ENCODE measurements around the gene C10orf90. TPM values are rescaled to one million over a fixed set of nuclear protein-coding genes. Genes with fewer than 3 reads are reported as not detected.

The C10orf90 gene
- total RNA-seq, 2 experiments from 2014 or later, result not detected

GRCh38 chr10:126712681-126713080, 42.2 kb upstream of the C10orf90 start:
- ATAC-seq (ENCODE audit: poor library complexity) (no peak), DNase-seq (no peak)
- no peaks in the 10 kb centered on the region for H3K27me3 ChIP-seq (ENCODE audit: control insufficient read depth in 1 of 2, insufficient read depth in 2 of 2, low read length in 2 of 2)
- H3K36me3 ChIP-seq (ENCODE audit: insufficient read depth, low read length), result no peaks in the 10 kb centered on the region
- no peak for TF ChIP-seq CTCF (IDR thresholded peaks at IDR 0.05)
- no peak overlapping the region for H3K4me3 ChIP-seq (ENCODE audit: low read length)
- H3K27me3 Mint-ChIP-seq, result no peaks in the 10 kb centered on the region
- H3K36me3 Mint-ChIP-seq (ENCODE audit: low read depth), result no peaks in the 10 kb centered on the region
- no peak overlapping the region for H3K4me3 Mint-ChIP-seq
- no peak overlapping the region for H3K27ac Mint-ChIP-seq
- no peak overlapping the region for H3K27ac ChIP-seq (ENCODE audit: low read depth in 1 of 2, low read length in 2 of 2)
- ChIA-PET CTCF (no interaction called here), POLR2A (no interaction called here)
- intact Hi-C loops (cut with DNase I, micrococcal nuclease), result loop anchor here in 1 of 2 experiments (10.0 kb wide), 1 partner anchor 58 kb away; no protein-coding TSS in a partner anchor
- no peaks in the 10 kb centered on the region for H3K4me1 ChIP-seq (ENCODE audit: insufficient read depth, low read length)
- H3K9me3 Mint-ChIP-seq, result peaks cover 4% of the 10 kb centered on the region
- H3K9me3 ChIP-seq (ENCODE audit: control insufficient read depth in 1 of 2, insufficient read depth in 1 of 2, low read length in 2 of 2), result peaks cover 0 to 4% of the 10 kb centered on the region in 2 experiments
- H3K4me1 Mint-ChIP-seq (ENCODE audit: low read depth), result no peaks in the 10 kb centered on the region

GRCh38 chr10:126705951-126706565, 35.6 kb upstream of the C10orf90 start:
- CTCF ChIA-PET, result no interaction called here
- Histone ChIP-seq H3K36me3 (ENCODE audit: insufficient read depth, low read length) (no peaks in the 10 kb centered on the region), H3K27me3 (ENCODE audit: control insufficient read depth in 1 of 2, insufficient read depth in 2 of 2, low read length in 2 of 2) (no peaks in the 10 kb centered on the region), H3K27ac (ENCODE audit: low read depth in 1 of 2, low read length in 2 of 2) (no peak overlapping the region), H3K4me3 (ENCODE audit: low read length) (no peak overlapping the region), H3K9me3 (ENCODE audit: control insufficient read depth in 1 of 2, insufficient read depth in 1 of 2, low read length in 2 of 2) (peaks cover 0 to 10% of the 10 kb centered on the region in 2 experiments), H3K4me1 (ENCODE audit: insufficient read depth, low read length) (no peaks in the 10 kb centered on the region)
- POLR2A ChIA-PET, result interaction anchor here (0.7 kb wide), 1 partner anchor 10 kb away, joined by 3 read pairs; no protein-coding TSS in a partner anchor
- intact Hi-C loops (cut with DNase I, micrococcal nuclease), result no loop called here
- H3K27me3 Mint-ChIP-seq, result no peaks in the 10 kb centered on the region
- H3K9me3 Mint-ChIP-seq, result peaks cover 2% of the 10 kb centered on the region
- H3K4me1 Mint-ChIP-seq (ENCODE audit: low read depth), result no peaks in the 10 kb centered on the region
- ATAC-seq (ENCODE audit: poor library complexity), result no peak
- H3K27ac Mint-ChIP-seq, result no peak overlapping the region
- no peak for DNase-seq
- TF ChIP-seq CTCF (IDR thresholded peaks at IDR 0.05), result no peak
- H3K4me3 Mint-ChIP-seq, result no peak overlapping the region
- H3K36me3 Mint-ChIP-seq (ENCODE audit: low read depth), result no peaks in the 10 kb centered on the region

GRCh38 chr10:126705131-126705530, 34.6 kb upstream of the C10orf90 start:
- DNase-seq, result no peak
- CTCF ChIA-PET, result no interaction called here
- POLR2A ChIA-PET, result no interaction called here
- intact Hi-C loops (cut with DNase I, micrococcal nuclease), result no loop called here
- H3K4me3 Mint-ChIP-seq, result no peak overlapping the region
- Histone ChIP-seq H3K27ac (ENCODE audit: low read depth in 1 of 2, low read length in 2 of 2) (no peak overlapping the region), H3K9me3 (ENCODE audit: control insufficient read depth in 1 of 2, insufficient read depth in 1 of 2, low read length in 2 of 2) (peaks cover 0 to 9% of the 10 kb centered on the region in 2 experiments), H3K4me3 (ENCODE audit: low read length) (no peak overlapping the region), H3K36me3 (ENCODE audit: insufficient read depth, low read length) (no peaks in the 10 kb centered on the region), H3K27me3 (ENCODE audit: control insufficient read depth in 1 of 2, insufficient read depth in 2 of 2, low read length in 2 of 2) (no peaks in the 10 kb centered on the region), H3K4me1 (ENCODE audit: insufficient read depth, low read length) (no peaks in the 10 kb centered on the region)
- peaks cover 2% of the 10 kb centered on the region for H3K9me3 Mint-ChIP-seq
- ATAC-seq (ENCODE audit: poor library complexity), result no peak
- no peak for TF ChIP-seq CTCF (IDR thresholded peaks at IDR 0.05)
- H3K27ac Mint-ChIP-seq, result no peak overlapping the region
- no peaks in the 10 kb centered on the region for H3K4me1 Mint-ChIP-seq (ENCODE audit: low read depth)
- H3K36me3 Mint-ChIP-seq (ENCODE audit: low read depth), result no peaks in the 10 kb centered on the region
- H3K27me3 Mint-ChIP-seq, result no peaks in the 10 kb centered on the region
